Colonic mucosa (tissue), 4 donors: ENCODE measurements around the gene MEF2D. TPM values are rescaled to one million over a fixed set of nuclear protein-coding genes. Genes with fewer than 3 reads are reported as not detected.
A peak's percentile ranks its signal among the peaks of the same experiment; 100 is the strongest.

Experiments used
- DNase-seq: peaks from one replicate; pipeline ENCODE4 v3.0.0-alpha.2; 2020
- H3K27ac ChIP-seq: fragments of 200-600 bp; one replicate; pipeline ENCODE4 v1.8.0; 2021
- H3K27me3 ChIP-seq: fragments of 200-600 bp; one replicate; pipeline ENCODE4 v1.8.0; 2021
- H3K36me3 ChIP-seq: fragments of 200-600 bp; one replicate; pipeline ENCODE4 v1.8.0; 2021
- H3K4me1 ChIP-seq: fragments of 200-600 bp; one replicate; pipeline ENCODE4 v1.8.0; 2021; ENCODE audit warnings: mild to moderate bottlenecking
- H3K4me3 ChIP-seq: fragments of 200-600 bp; one replicate; pipeline ENCODE4 v1.8.0; 2021
- H3K9ac ChIP-seq, 2 donors: one replicate each; pipeline ENCODE4 v1.7.0; 2013; ENCODE audit warnings: control low read depth in 2 of 2, low read depth in 2 of 2, low read length in 2 of 2
- H3K9me3 ChIP-seq: fragments of 200-600 bp; one replicate; pipeline ENCODE4 v1.8.0; 2021
- intact Hi-C: fragments of 100-400 bp; cut with DNase I; formaldehyde crosslinking; loops from one replicate; pipeline ENCODE4 v1.14.1; 2022
- total RNA-seq, 2 donors: library from RNA; stranded (reverse); fragmentation: NEBNext Ultra II Directional in 1 of 2; extraction: Animal tissue kit (Norgen Biotek cat#: 25700) in 1 of 2; gene quantifications; one replicate each; pipeline ENCODE4 v1.2.1, GENCODE V29; 2021
- TF ChIP-seq, protein P1 (sequence below): fragments of 200-600 bp; IDR thresholded peaks from one replicate; pipeline ENCODE4 v1.8.0; 2022; ENCODE audit warnings: antibody characterized with exemption, mild to moderate bottlenecking
- donor health status: healthy.
- donor health status: DM: no; HTN: no; CAD: no.
- donor health status: DM: no; HTN: no; CAD: no.

MEF2D gene
- total RNA-seq, 2 donors from 2014 or later: 32.3 to 49.9 TPM

DNA sequence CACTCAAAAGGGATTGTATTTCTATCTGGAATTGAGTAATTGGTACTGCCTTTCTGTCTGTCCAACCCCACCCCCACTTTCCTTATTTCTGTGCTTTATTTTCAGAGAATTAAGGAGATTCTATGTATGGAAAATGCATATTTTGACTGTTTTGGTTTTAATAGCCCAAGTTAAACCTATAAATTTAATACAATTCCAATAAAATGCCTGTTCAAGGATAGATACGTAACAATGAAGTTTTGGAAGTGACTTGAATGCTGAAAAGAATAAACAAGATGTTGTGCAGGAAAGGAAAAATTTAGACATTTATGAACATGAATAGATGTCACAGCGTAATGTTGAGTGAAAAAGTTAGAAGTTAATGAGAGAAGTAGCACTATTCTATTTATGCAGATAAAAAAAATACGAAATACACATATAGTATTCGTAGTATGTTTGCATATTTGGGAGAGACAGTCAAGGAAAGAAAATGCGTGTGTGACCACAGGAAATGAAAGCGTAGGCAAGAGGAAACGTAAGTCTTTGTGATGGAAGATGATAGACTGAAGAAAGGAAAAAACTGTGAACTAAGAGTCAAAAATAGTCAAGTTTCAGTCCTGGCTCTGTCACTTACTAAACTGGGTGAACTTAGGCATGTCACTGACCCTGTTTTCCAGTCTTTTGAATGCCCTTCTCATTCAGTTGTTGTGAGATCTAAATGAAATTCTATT, 62.1 kb downstream of the MEF2D start:
- no peaks in the 10 kb centered on the region for H3K36me3 ChIP-seq
- H3K4me3 ChIP-seq: no peak overlapping the region
- DNase-seq: no peak
- no peak overlapping the region for H3K27ac ChIP-seq
- TF ChIP-seq, protein P1, sequence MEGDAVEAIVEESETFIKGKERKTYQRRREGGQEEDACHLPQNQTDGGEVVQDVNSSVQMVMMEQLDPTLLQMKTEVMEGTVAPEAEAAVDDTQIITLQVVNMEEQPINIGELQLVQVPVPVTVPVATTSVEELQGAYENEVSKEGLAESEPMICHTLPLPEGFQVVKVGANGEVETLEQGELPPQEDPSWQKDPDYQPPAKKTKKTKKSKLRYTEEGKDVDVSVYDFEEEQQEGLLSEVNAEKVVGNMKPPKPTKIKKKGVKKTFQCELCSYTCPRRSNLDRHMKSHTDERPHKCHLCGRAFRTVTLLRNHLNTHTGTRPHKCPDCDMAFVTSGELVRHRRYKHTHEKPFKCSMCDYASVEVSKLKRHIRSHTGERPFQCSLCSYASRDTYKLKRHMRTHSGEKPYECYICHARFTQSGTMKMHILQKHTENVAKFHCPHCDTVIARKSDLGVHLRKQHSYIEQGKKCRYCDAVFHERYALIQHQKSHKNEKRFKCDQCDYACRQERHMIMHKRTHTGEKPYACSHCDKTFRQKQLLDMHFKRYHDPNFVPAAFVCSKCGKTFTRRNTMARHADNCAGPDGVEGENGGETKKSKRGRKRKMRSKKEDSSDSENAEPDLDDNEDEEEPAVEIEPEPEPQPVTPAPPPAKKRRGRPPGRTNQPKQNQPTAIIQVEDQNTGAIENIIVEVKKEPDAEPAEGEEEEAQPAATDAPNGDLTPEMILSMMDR: no peak
- H3K9ac ChIP-seq: no peak overlapping the region
- H3K4me1 ChIP-seq: no peaks in the 10 kb centered on the region
- intact Hi-C loops: no loop called here
- H3K9me3 ChIP-seq: no peaks in the 10 kb centered on the region
- peaks cover 97% of the 10 kb centered on the region for H3K27me3 ChIP-seq

DNA sequence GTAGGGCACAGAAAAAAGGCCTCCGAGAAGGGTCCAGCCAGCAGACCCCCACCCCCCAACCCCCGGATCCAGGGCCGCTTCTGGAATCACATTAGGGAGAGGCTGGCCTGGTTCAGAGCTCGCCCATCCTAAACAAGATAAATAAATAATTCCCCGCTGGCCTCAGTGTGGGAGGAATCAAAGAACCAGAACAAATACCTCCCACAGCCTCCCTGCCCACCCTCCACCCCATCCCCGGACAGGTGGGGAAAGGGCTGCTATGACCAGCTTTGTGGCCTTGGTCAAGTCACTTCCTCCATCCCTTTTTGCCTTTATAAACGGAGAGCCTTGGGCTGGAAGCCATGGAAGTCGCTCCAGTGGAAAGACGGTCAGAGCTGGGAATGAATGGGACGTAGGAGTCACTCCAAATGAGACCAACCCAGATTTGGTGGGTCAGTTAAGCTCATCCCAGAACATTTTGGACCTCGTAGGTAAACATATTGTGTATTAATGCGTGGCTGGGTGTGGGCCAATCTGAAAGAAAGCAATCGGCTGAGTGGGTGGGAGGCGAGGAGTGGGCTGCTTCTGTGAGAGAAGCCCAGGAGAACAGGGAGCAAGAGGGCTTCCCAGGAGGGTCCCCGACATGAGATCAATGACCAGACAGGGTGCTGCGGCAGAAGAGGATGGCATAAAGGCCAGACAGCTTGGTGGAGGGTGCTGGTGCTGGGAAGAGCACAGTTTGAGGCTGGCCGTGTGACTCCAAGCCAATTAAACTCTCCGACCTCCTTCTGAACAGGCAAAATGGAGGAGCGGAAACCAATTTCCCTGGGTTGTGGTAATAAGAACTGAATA, 63.3 kb downstream of the MEF2D start:
- DNase-seq: no peak
- H3K4me1 ChIP-seq: no peaks in the 10 kb centered on the region
- no peak overlapping the region for H3K4me3 ChIP-seq
- no peaks in the 10 kb centered on the region for H3K9me3 ChIP-seq
- H3K9ac ChIP-seq: no peak overlapping the region
- no peak overlapping the region for H3K27ac ChIP-seq
- peaks cover 99% of the 10 kb centered on the region for H3K27me3 ChIP-seq
- TF ChIP-seq, protein P1: no peak
- intact Hi-C loops: no loop called here
- no peaks in the 10 kb centered on the region for H3K36me3 ChIP-seq

DNA sequence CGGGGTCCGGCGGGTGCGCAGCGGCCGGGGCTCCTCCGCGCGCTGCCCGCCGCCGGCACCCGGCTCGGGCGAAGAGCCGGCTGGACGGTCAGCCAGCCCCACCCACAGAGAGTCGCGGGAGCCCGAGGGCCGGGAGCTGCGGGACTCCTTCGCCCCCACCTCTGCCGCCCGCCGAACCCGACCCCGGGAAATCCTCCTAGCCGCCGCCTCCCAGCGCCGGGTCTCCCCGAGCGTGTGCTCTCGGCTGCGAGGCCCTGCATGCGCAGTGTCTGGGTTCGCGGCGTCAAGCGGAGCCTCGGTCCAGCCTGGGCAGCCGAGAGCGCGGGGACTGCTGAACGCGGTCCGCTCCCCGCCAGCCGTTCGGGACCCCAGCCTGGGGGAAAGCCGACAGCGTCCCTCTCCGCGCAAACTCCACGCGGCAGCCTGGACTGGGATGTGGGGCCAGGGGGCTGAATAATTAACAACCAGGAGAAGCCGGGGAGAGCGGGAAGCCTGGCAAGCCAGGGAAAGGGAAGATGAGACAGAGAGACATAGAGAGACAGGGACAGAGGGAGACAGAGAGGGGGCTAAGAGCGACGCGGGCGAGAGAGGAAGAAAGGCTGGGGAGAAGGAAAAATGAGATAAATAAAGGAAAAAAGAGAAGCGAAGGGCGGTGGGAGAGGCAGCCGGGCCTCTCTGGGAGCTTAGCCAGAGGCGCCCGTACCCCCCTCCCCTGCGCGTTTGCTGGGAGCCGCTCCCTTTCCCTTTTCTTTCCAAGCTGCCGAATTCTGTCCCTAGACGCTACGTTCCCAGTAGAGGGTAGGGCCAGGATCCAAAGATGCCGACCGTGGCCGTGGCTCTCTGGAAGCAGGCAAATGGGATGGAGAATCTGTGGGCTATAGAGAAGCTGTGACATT, 64.2 kb downstream of the MEF2D start:
- intact Hi-C loops: no loop called here
- H3K27ac ChIP-seq: no peak overlapping the region
- no peak for DNase-seq
- H3K4me3 ChIP-seq: no peak overlapping the region
- peaks cover 99% of the 10 kb centered on the region for H3K27me3 ChIP-seq
- no peaks in the 10 kb centered on the region for H3K4me1 ChIP-seq
- H3K36me3 ChIP-seq: no peaks in the 10 kb centered on the region
- TF ChIP-seq, protein P1: no peak
- no peak overlapping the region for H3K9ac ChIP-seq
- H3K9me3 ChIP-seq: no peaks in the 10 kb centered on the region

DNA sequence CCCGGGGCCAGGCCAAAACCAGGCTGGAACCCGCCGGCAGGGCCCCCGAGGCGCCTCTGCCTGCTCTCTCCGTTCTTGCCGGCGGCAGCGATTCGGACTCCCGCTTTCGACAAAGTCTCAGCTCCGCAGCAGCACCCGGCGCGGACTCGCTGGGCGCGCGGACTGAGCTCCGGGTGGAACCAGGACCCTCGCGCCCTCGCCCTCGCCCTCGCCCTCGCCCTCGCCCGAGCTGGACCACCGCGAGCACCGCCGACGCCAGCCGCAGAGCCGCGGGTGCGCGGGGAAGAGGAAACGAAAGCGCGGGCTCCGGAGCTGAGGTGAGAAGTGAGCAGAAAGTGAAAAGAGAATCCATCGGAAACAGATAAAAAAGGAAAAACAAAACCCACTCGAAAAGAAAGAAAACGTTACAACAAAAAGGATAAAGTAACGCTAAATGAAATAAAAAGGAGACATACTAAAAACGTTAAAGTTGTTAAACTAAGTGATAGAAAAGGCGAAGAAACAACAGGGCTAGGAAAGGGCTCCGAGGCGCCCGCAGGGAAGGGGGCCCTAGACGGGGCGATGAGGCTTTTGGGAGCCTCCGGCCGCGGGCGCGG, 64.9 kb downstream of the MEF2D start:
- H3K27me3 ChIP-seq: peaks cover 96% of the 10 kb centered on the region
- peak overlapping the region; percentile 31 for H3K4me3 ChIP-seq
- no peaks in the 10 kb centered on the region for H3K36me3 ChIP-seq
- no peaks in the 10 kb centered on the region for H3K4me1 ChIP-seq
- intact Hi-C loops: no loop called here
- H3K27ac ChIP-seq: no peak overlapping the region
- H3K9me3 ChIP-seq: no peaks in the 10 kb centered on the region
- no peak for DNase-seq
- no peak overlapping the region for H3K9ac ChIP-seq
- TF ChIP-seq, protein P1: no peak
